Ishikawa (cell line): ENCODE results near the gene PPIL4.

Source experiments
- EGR1 ChIP-seq: IDR thresholded peaks from 2 replicates; pipeline ENCODE4 v1.6.1; 2012
- TAF1 ChIP-seq: IDR thresholded peaks from 2 replicates; pipeline ENCODE4 v1.6.1; 2012; ENCODE audit warnings: low read depth, mild to moderate bottlenecking

GRCh38 chr6:149581349-149581748 lies 35.5 kb upstream of the PPIL4 start:
- TF ChIP-seq TAF1 = no peak
- no peak for TF ChIP-seq EGR1
